Measurements from ENCODE around the gene DPH1. TPM values are rescaled to one million over a fixed set of nuclear protein-coding genes. Genes with fewer than 3 reads are reported as not detected.
"Not testable (repeated sequence)": the region's sequence is repeated elsewhere in the genome, so short reads cannot be mapped to it uniquely, and the experiment has no call there.

The DPH1 gene
- total RNA-seq, 1 donor from 2014 or later: 36.2 TPM

DNA sequence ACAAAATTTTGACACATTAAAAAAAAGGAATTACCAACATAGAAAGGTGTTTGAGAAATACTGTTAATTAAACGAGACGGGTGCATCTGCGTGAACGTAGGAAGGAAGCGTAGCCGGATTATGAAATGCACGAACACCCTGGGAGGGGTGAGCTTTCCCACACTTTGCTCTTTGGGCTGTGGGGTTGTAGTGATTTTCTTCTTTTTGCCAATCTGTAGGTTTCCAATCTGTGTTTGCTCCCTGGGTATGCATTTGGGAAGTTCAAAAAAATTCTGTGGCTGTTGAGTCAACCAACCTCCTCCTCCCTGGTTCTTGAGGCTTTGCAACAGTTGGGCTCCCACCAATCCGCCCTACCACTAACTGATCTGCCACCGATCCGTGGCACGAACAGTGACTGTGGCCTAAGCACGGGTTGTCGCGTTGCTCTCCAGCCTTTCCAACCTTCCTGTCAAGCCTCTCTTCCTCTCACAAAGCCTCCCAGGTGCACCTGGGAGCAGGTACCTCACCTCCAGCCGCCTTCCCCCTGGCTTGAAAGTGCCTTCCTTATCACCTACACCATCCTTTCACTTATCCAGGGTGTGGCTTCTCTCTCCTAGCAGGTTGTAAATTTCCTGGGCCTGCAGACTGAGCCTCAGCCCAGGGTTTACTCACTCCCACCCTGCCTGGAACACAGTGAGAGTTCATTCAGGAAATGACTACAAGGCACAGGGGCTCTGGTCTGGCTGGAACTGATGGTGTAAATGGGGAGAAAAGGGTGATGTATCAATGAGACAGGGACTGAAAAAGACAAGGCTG lies 21.4 kb upstream of the DPH1 start:
- DNase-seq (ENCODE audit: low read depth): no peak

- DNase-seq (ENCODE audit: low read depth): no peak
Measured at GRCh38 chr17:2009737-2010136, 20.2 kb upstream of the DPH1 start.

- no peak for DNase-seq (ENCODE audit: low read depth)
Measured at GRCh38 chr17:2011411-2012371, 18.3 kb upstream of the DPH1 start.

- no peak for DNase-seq (ENCODE audit: low read depth)
Measured at GRCh38 chr17:2012499-2012898, 17.5 kb upstream of the DPH1 start.

DNA sequence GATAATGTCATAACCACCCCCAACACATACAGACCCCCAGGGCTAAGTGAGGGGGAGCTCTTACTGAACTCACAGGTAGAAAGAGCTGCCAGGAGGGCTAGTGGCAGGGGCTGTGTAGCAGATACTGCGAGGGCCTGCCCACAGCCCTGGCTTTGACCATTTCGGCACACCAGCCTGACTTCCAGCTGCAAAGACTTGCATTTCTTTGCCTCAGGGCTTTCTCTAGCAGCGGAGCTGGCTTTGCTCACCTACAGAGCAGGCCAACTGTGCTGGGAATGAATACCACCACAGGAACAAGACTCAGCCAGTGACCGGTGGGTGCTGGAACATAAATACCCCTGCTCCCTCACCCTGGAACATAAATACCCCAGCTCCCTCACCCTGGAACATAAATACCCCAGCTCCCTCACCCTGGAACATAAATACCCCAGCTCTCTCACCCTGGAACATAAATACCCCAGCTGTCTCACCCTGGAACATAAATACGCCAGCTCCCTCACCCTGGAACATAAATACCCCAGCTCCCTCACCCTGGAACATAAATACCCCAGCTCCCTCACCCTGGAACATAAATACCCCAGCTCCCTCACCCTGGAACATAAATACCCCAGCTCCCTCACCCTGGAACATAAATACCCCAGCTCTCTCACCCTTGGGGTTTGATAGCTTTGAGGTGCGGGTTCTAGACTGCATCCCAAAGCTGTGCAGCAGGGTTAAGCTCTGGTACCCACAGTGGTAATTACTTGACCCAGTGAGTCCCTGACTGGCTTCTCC lies 16.5 kb upstream of the DPH1 start:
- DNase-seq (ENCODE audit: low read depth): not testable (repeated sequence)

GRCh38 chr17:2013994-2014317 lies 16.0 kb upstream of the DPH1 start:
- no peak for DNase-seq (ENCODE audit: low read depth)

GRCh38 chr17:2015314-2015713 lies 14.6 kb upstream of the DPH1 start:
- no peak for DNase-seq (ENCODE audit: low read depth)

- no peak for DNase-seq (ENCODE audit: low read depth)
Measured at GRCh38 chr17:2016494-2016893, 13.5 kb upstream of the DPH1 start.

DNA sequence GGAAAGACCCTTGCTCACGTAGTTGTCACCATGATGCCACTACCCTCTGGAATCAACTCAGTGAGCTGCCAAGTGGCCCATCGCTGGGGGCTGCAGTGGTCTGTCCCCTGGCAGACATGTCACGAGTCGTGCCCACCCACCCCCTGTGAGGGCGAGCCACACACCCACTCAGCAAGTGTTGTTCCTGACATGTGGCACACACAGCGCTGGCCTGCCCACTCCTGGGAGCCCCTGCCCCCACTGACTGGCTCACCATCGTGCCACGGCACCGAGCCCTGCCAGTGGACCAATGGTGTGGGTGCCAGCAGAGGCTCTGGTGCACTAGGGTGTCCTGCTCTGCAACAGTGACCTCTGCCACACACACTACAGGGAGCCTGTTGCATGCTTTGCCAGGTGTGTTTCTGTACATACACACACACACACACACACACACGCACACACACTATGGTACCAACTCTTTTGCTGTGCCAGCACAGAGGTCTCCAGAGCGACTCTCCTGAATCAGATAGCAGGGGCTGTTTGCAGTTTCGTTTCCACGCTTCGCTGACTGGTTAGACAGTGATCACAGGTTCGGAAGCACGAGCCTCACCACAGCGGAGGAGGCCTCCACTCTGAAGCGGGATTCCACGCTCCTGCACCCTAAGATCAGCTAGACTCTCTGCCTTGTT lies 12.5 kb upstream of the DPH1 start:
- peak; percentile 16 for DNase-seq (ENCODE audit: low read depth)

DNA sequence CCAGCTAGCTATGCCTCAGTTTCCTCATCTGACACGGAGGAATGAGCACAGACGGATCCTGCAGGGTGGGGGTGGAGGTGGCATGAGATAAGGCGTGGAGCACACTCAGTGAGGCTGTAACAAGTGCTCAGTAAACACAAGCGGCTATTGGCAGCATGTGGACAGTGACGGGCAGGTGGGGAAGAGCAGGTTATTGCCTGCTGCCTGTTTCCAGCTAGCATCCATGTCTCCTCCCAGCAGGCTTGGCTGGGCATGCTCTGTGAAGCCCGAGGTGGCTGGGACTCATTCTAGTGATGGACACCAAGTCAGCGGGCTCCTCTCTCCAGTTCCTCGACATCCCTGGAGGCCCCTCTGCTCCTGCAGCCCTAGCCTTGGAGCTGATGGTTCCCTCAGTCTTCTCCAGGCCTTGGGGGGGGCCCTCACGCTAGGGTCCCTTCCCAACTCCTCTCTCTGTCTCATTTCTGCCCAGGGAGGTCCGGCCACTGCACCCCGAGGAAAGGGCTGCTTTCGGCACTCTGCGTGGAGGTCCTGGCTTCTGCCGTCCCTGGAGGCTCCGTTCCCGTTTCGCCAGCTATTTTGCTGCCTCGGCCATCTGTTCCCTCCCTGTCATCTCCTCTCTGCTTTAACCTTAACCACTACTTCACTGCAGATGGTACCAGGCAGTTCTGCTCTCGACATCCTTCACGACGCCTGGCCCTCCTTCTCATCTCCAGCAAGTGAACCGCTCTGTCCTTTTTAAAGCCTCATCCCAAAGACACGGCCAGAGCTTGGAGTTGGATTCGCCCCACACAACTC lies 11.0 kb upstream of the DPH1 start:
- no peak for DNase-seq (ENCODE audit: low read depth)

DNA sequence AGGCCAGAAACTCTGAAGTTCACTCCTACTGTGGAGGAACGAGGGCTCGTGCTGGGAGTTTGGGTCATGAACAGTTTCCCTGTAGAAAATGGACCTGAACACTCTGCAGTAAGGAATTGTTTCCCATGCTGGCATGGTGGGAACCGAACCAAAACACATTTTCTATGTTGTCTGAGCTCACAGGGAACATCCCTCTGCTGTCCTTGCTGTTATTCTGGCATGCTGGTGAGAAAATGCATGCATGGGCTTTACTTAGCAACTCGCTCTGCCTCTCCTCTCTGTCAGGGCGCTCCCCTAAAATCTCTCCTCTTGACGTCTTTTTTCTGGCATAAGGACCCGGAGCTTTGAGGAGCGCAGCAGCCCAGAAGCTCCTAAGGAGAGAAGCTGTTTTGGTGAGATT lies 10.2 kb upstream of the DPH1 start:
- no peak for DNase-seq (ENCODE audit: low read depth)

DNA sequence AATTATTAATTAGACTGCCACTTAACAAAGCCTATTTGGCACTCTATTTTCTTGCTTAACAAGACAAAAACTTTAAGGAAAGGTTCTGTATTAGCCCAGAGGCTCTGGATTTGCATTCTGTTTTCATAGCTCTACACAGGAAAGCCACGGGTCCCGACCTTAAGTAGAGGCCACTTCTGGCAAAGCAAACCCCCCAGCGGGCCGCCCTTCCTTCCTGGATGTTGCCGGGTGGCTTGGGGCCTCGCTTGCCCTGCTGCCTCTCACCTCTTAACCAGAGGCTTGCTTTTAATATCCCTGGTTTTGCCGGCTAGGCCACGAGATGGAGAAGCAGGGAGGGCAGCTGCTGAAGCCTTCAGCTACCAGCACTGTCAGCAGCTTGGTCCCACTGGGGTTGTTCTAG lies 9.2 kb upstream of the DPH1 start:
- DNase-seq (ENCODE audit: low read depth): no peak

DNA sequence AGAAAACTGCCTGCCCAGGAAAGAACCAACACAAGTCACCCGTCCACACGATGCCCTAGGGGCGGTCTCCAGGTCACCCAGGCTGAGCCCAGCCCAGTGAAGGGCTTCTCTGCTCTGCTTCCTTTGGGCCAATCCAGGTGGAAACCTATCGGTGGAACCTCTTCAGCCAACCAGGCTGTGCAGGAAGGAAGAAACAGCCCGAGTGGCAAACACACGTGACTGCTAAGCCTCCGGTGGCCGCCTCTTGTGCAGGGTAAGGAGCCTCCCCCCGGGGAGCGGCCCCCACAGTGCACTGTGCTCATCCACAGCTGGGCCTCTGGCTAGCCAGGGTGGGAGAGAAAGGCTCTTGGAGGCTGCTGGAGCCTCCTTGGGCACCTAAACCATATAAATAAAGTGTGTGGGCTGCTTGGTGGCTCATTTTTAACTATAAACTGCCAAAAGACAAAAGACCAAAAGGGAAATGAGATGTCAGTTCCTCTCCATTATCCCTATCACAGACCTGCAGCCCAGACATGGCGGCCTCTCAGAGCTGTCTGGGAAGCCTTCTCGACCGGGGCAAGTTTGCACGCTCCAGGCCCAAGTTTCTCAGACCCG lies 7.2 kb upstream of the DPH1 start:
- no peak for DNase-seq (ENCODE audit: low read depth)

DNA sequence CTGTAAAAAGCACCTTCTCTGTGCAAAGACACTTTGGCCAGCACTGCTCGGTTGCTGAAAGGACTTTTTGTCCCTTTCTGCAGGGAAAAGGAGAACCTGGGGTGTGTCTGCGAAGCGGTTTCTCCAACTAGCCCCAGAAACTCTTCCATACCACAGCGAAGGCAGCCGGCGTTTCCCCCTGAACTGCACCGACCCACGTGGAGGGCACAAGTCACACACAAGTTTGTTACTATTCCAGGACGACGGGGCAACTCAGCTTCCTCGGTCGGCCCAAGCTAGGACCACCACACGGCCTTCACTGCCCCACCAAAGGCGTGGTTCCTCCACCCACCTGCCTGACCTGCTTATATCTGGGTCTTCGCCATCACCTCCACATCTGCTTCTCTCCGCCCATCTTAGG lies 6.7 kb upstream of the DPH1 start:
- no peak for DNase-seq (ENCODE audit: low read depth)

- DNase-seq (ENCODE audit: low read depth): no peak
Measured at GRCh38 chr17:2023692-2024571, 6.0 kb upstream of the DPH1 start.

DNA sequence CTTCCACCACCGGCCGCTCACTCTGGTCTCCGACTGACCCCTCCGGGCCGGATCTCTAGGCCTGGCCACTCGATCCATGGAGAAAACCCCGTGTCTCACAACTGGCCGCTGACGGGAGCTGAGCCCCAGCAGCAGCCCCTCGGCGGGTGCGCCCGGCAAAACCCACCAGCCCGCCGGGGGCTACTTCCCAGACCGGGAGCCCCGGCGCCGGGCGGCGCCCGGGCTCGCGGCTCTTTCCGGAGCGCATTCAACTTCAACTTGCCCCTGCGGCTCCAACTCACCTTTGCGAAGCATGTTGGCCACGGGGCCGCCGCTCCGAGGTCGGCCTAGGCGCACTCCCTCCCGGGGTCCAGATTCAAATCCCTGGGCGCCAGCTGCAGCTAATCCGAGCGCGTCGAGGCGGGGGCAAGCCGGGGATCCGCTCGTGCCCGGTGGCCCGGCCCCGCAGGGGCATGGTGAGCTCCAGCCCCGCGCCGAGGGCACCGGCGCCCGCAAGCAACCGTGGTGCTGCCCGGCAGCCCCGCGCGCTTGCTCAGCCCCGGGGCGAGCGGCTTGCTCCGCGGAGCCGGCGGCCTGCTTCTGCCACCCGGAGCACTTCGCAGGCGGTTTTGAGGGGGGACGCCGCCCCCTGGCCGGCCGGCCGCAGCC lies 5.3 kb upstream of the DPH1 start:
- DNase-seq (ENCODE audit: low read depth): no peak

DNA sequence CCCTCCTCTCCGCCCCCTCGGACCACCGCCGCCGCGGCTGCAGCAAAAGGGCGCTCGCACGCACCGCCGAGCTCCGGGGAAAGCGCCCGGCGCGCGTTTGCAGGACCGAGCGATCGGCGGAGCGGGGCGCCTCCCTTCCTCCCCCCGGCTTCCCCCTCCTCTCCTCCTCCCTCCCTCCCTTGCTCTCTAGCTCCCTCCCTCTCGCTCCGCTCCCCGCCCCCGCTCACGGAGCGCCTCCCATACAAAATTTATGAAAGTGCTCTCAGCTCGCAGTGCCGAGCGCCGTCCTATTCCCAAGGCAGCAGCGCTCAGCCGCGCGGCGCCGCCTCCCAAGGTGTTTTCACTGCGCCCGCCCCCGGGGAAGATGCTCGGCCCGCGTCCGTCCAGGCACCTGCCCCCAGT lies 4.7 kb upstream of the DPH1 start, which contains the start of gene RTN4RL1:
TSS of gene RTN4RL1 (minus strand) at position 115 of the 402 bp plus-strand sequence. CDS start 469 bp downstream, outside the sequence.
- no peak for DNase-seq (ENCODE audit: low read depth)

GRCh38 chr17:2025622-2026309 lies 4.2 kb upstream of the DPH1 start:
- DNase-seq (ENCODE audit: low read depth): peak; percentile 37

All from renal cortical epithelial cell (primary cell).